K562 (cell line): ENCODE data around the gene HOMEZ. TPM values are rescaled to one million over a fixed set of nuclear protein-coding genes. Genes with fewer than 3 reads are reported as not detected.

Source experiments
- ARID4B ChIP-seq: sonication (generic); formaldehyde crosslinking; IDR thresholded peaks from 2 replicates; pipeline ENCODE4 v1.8.0; 2022; ENCODE audit warnings: mild to moderate bottlenecking, missing genetic modification reagents
- C11orf30 ChIP-seq: fragments of 450-650 bp; IDR thresholded peaks from 2 replicates; pipeline ENCODE4 v1.6.1; 2016; ENCODE audit warnings: low read depth, mild to moderate bottlenecking
- EGR1 ChIP-seq: fragments of 450-650 bp; conservative IDR thresholded peaks from 2 replicates; pipeline ENCODE4 v1.6.1; 2017; ENCODE audit warnings: mild to moderate bottlenecking
- ETV5 ChIP-seq: sonication (generic); formaldehyde crosslinking; IDR thresholded peaks from 2 replicates; pipeline ENCODE4 v1.4.0; 2020; ENCODE audit warnings: low read depth, mild to moderate bottlenecking, missing genetic modification reagents
- GABPB1 ChIP-seq: sonication (generic); formaldehyde crosslinking; IDR thresholded peaks from 2 replicates; pipeline ENCODE4 v1.8.0; 2022; ENCODE audit warnings: mild to moderate bottlenecking, missing genetic modification reagents
- GTF2F1 ChIP-seq: IDR thresholded peaks from 2 replicates; pipeline ENCODE4 v1.6.1; 2011; ENCODE audit warnings: low read depth, low read length, improper control_type of control experiment
- HMGN3 ChIP-seq: IDR thresholded peaks from 2 replicates; pipeline ENCODE4 v1.6.1; 2011; ENCODE audit warnings: borderline replicate concordance, low read depth, mild to moderate bottlenecking, mixed read lengths, low read length; ENCODE audit not compliant: insufficient read length; ENCODE audit errors: extremely low read depth
- PHF8 ChIP-seq: fragments of 200-600 bp; sonication (generic); IDR thresholded peaks from 2 replicates; pipeline ENCODE4 v1.6.1; 2012; ENCODE audit warnings: mixed run types, mild to moderate bottlenecking, inconsistent platforms, low read length, moderate library complexity, borderline replicate concordance
- POLR2AphosphoS2 ChIP-seq: IDR thresholded peaks from 2 replicates; pipeline ENCODE4 v1.6.1; 2012; ENCODE audit warnings: low read length, improper control_type of control experiment
- RBM34 ChIP-seq: fragments of 200-400 bp; formaldehyde crosslinking; IDR thresholded peaks from 2 replicates; pipeline ENCODE4 v1.6.1; 2018; ENCODE audit warnings: low read length, borderline replicate concordance; ENCODE audit not compliant: insufficient read depth
- RUNX1 ChIP-seq: sonication (generic); IDR thresholded peaks from 2 replicates; pipeline ENCODE4 v1.6.1; 2016; ENCODE audit warnings: antibody characterized with exemption, low read depth
- SIX5 ChIP-seq, 2 experiments: IDR thresholded peaks; 2 replicates each; pipeline ENCODE4 v1.6.1; 2011; ENCODE audit warnings: low read length in 2 of 2, borderline replicate concordance in 1 of 2, low read depth in 1 of 2, mild to moderate bottlenecking in 1 of 2, moderate library complexity in 1 of 2; ENCODE audit not compliant: insufficient read depth in 1 of 2
- SMAD4 ChIP-seq: fragments of 250-450 bp; sonication (Bioruptor Pico); conservative IDR thresholded peaks from 2 replicates; pipeline ENCODE4 v1.8.0; 2021; ENCODE audit warnings: inconsistent platforms, mild to moderate bottlenecking, moderate library complexity
- U2AF1 ChIP-seq: fragments of 200-400 bp; formaldehyde crosslinking; optimal IDR thresholded peaks from 2 replicates; pipeline ENCODE3; 2017; ENCODE audit warnings: mild to moderate bottlenecking, low read depth, low read length, moderate library complexity
- YY1 ChIP-seq, 3 experiments: IDR thresholded peaks; 2 replicates each; pipeline ENCODE4 v1.6.1; 2011; ENCODE audit warnings: low read length in 2 of 3, mild to moderate bottlenecking in 2 of 3, moderate library complexity in 2 of 3, borderline replicate concordance in 1 of 3, control low read depth in 1 of 3, low read depth in 1 of 3; ENCODE audit not compliant: insufficient read depth in 3 of 3, insufficient replicate concordance in 2 of 3, control insufficient read depth in 1 of 3, insufficient read length in 1 of 3; ENCODE audit errors: extremely low read depth in 1 of 3
- ZBTB33 ChIP-seq: sonication (generic); formaldehyde crosslinking; IDR thresholded peaks from 2 replicates; pipeline ENCODE4 v1.8.1; 2023; ENCODE audit warnings: mild to moderate bottlenecking, missing genetic modification reagents
- ZNF224 ChIP-seq: sonication (generic); formaldehyde crosslinking; IDR thresholded peaks from 2 replicates; pipeline ENCODE4 v1.8.0; 2022; ENCODE audit warnings: mild to moderate bottlenecking, missing genetic modification reagents
- ZNF316 ChIP-seq: fragments of 450-650 bp; IDR thresholded peaks from 2 replicates; pipeline ENCODE4 v1.6.1; 2016
- ZNF408 ChIP-seq: fragments of 250-450 bp; sonication (Bioruptor Pico); IDR thresholded peaks from 2 replicates; pipeline ENCODE4 v1.4.0; 2020; ENCODE audit warnings: low read depth, mild to moderate bottlenecking, moderate library complexity
- ZNF436 ChIP-seq: fragments of 250-450, 450-650 bp; sonication (Bioruptor Pico); formaldehyde crosslinking; IDR thresholded peaks from 2 replicates; pipeline ENCODE4 v1.7.0; 2020; ENCODE audit warnings: mild to moderate bottlenecking
- polyA plus RNA-seq, 8 experiments: library from polyadenylated mRNA; depleted of rRNA in 4 of 8; stranded (reverse) in 5 of 8; unstranded in 3 of 8; fragments of >200 nt; fragmentation: Nextera tagmentation in 2 of 8; fragmentation: Illumina TruSeq in 1 of 8; extraction: Ambion mirVana in 2 of 8; extraction: Trizol in 1 of 8; gene quantifications; 2 replicates each; pipeline versions ENCODE4 v1.2.1 to v1.2.3, GENCODE V29; 2011 to 2014; ENCODE audit warnings: inconsistent platforms in 1 of 8, missing spikeins in 1 of 8
- total RNA-seq, 7 experiments: library from RNA; depleted of rRNA in 6 of 7; stranded (reverse); fragments of >200 nt in 6 of 7; fragmentation: Illumina TruSeq in 2 of 7; extraction: Trizol in 2 of 7; gene quantifications; 2 replicates each; pipeline versions ENCODE4 v1.2.1 to v1.2.3, GENCODE V29; 2011 to 2021; ENCODE audit warnings: low replicate concordance in 1 of 7

Gene HOMEZ
- total and polyA plus RNA-seq, 9 of the 15 experiments (the other 6 are each of a cell fraction or from before 2014, with no cell fraction given): 3.0 to 30.2 (median 16.9) TPM

GRCh38 chr14:23302290-23303225 is 16.6 kb upstream of the HOMEZ start, which contains the start of gene PPP1R3E (continued):
- TF ChIP-seq SIX5 (IDR thresholded peaks at IDR 0.05; ENCODE audit: borderline replicate concordance in 1 of 2, insufficient read depth in 1 of 2, low read depth in 1 of 2, low read length in 2 of 2) (no peak), RBM34 (no peak), ETV5 (CRISPR knock-in tag) (no peak; the same call in 1 of the 2 replicates), GTF2F1 (0 out of 2 replicates have a peak, but pooled peaks have one; percentile 19), RUNX1 (no peak), C11orf30 (no peak), ARID4B (CRISPR knock-in tag) (no peak), ZNF224 (CRISPR knock-in tag) (no peak), SMAD4 (CRISPR knock-in tag) (peak; percentile 11), ZNF436 (no peak), GABPB1 (CRISPR knock-in tag) (peak; percentile 31; the same call in 1 of the 2 replicates), ZBTB33 (CRISPR knock-in tag) (no peak), POLR2AphosphoS2 (no peak), U2AF1 (no peak), EGR1 (peak; percentile 48), PHF8 (peak; percentile 61; the same call in 1 of the 2 replicates), HMGN3 (peak; percentile 15), ZNF408 (CRISPR knock-in tag) (no peak), YY1 (IDR thresholded peaks at IDR 0.05; ENCODE audit: borderline replicate concordance in 1 of 3, control insufficient read depth in 1 of 3, extremely low read depth in 1 of 3, insufficient read depth in 3 of 3, insufficient read length in 1 of 3, insufficient replicate concordance in 2 of 3, low read depth in 1 of 3, low read length in 2 of 3) (no peak), ZNF316 (no peak)
